Stomach (tissue), 9 donors: ENCODE measurements around the gene ERLIN1. TPM values are rescaled to one million over a fixed set of nuclear protein-coding genes. Genes with fewer than 3 reads are reported as not detected.

Experiments used
- DNase-seq, 2 donors: peaks; one replicate each; pipeline versions ENCODE4 v3.0.0 to v3.0.0-alpha.2; 2013 to 2019
- H3K27ac ChIP-seq, 5 donors: fragments of 200-600 bp in 4 of 5; sonication (generic) in 4 of 5; one replicate each; pipeline ENCODE4 v1.5.1; 2013 to 2019; ENCODE audit warnings: mild to moderate bottlenecking in 1 of 5, moderate library complexity in 1 of 5
- H3K27me3 ChIP-seq, 3 donors: fragments of 200-600 bp; sonication (generic); one replicate each; pipeline ENCODE4 v1.5.1; 2017 to 2019; ENCODE audit warnings: mixed run types in 1 of 3
- H3K36me3 ChIP-seq, 4 donors: fragments of 200-600 bp; sonication (generic); 1 replicate in 3 of 4; 2 replicates in 1 of 4; pipeline ENCODE4 v1.5.1; 2016 to 2019
- H3K4me1 ChIP-seq, 4 donors: fragments of 200-600 bp; sonication (generic); one replicate each; pipeline ENCODE4 v1.5.1; 2016 to 2019
- H3K4me3 ChIP-seq, 4 donors: fragments of 200-600 bp; sonication (generic) in 3 of 4; one replicate each; pipeline ENCODE4 v1.5.1; 2016 to 2019; ENCODE audit warnings: mild to moderate bottlenecking in 1 of 4
- H3K9me3 ChIP-seq, 4 donors: fragments of 200-600 bp; sonication (generic); one replicate each; pipeline ENCODE4 v1.5.1; 2016 to 2019
- EP300 ChIP-seq: sonication (generic); formaldehyde crosslinking; IDR thresholded peaks from one replicate; pipeline ENCODE4 v1.6.1; 2017; ENCODE audit warnings: antibody characterized with exemption
- POLR2A ChIP-seq, 4 donors: fragments of 450-650 bp; IDR thresholded peaks; one replicate each; pipeline ENCODE4 v1.6.1; 2016; ENCODE audit warnings: antibody characterized with exemption in 4 of 4, control low read depth in 2 of 4, mild to moderate bottlenecking in 1 of 4, moderate library complexity in 1 of 4
- POLR2AphosphoS5 ChIP-seq, 3 donors: sonication (generic); formaldehyde crosslinking; IDR thresholded peaks; one replicate each; pipeline ENCODE4 v1.6.1; 2016; ENCODE audit warnings: antibody characterized with exemption in 3 of 3
- WGBS, 5 donors: extraction: QIAGEN DNeasy Blood & Tissue Kit in 3 of 5; methylation state at CpG; one replicate each; pipeline versions ENCODE4 v1.1.5 to v1.1.7; 2013 to 2018; 5-methylcytosine and 5-hydroxymethylcytosine counted together
- intact Hi-C: fragments of 100-400 bp; cut with DNase I; formaldehyde crosslinking; loops from one replicate; pipeline ENCODE4 v1.15.1; 2023; ENCODE audit warnings: low total_unique reads
- polyA plus RNA-seq, 3 donors: library from polyadenylated mRNA; stranded (reverse); fragments of 200-250 nt; gene quantifications; one replicate each; pipeline ENCODE4 v1.2.3, GENCODE V29; 2013
- total RNA-seq, 5 donors: library from RNA; depleted of rRNA; stranded (reverse); fragments of >200 nt; gene quantifications; one replicate each; pipeline versions ENCODE4 v1.1.0 to v1.2.3, GENCODE V29; 2014 to 2016
- TF ChIP-seq, protein P1 (sequence below), 7 experiments: fragments of 450-650 bp in 4 of 7; fragments of 200-600 bp in 3 of 7; sonication (generic) in 3 of 7; IDR thresholded peaks; one replicate each; pipeline ENCODE4 v1.5.1; 2016 to 2019; ENCODE audit warnings: antibody characterized with exemption in 7 of 7, control low read depth in 2 of 7, mild to moderate bottlenecking in 1 of 7
- donor health status: healthy with polysubstance abuse.
- donor health status: Bipolar disorder and iron deficiency.
- donor health status: healthy.

The ERLIN1 gene
- total and polyA plus RNA-seq, 8 donors: 4.4 to 61.5 (median 9.4) TPM

DNA sequence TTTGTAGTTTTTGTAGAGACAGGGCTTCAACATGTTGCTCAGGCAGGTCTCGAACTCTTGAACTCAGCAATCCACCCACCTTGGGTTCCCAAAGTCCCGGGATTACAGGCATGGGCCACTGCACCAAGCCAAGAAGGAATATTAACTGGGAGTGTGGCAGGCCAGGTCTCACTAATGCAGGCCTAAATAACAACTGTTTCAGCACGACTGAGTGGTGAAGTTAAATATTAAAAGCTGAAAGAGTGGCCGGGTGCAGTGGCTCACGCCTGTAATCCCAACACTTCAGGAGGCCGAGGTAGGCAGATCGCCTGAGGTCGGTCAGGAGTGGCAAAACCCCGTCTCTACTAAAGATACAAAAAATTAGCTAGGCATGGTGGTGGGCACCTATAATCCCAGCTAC, 22.4 kb upstream of the ERLIN1 start:
- intact Hi-C loops: no loop called here
- H3K9me3 ChIP-seq: no peaks in the 10 kb centered on the region
- peaks cover 30 to 93% (median 93%) of the 10 kb centered on the region in 4 donors for H3K36me3 ChIP-seq
- no peak for DNase-seq
- H3K4me1 ChIP-seq: no peaks in the 10 kb centered on the region
- TF ChIP-seq, protein P1, sequence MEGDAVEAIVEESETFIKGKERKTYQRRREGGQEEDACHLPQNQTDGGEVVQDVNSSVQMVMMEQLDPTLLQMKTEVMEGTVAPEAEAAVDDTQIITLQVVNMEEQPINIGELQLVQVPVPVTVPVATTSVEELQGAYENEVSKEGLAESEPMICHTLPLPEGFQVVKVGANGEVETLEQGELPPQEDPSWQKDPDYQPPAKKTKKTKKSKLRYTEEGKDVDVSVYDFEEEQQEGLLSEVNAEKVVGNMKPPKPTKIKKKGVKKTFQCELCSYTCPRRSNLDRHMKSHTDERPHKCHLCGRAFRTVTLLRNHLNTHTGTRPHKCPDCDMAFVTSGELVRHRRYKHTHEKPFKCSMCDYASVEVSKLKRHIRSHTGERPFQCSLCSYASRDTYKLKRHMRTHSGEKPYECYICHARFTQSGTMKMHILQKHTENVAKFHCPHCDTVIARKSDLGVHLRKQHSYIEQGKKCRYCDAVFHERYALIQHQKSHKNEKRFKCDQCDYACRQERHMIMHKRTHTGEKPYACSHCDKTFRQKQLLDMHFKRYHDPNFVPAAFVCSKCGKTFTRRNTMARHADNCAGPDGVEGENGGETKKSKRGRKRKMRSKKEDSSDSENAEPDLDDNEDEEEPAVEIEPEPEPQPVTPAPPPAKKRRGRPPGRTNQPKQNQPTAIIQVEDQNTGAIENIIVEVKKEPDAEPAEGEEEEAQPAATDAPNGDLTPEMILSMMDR (IDR thresholded peaks at IDR 0.05): no peak
- TF ChIP-seq POLR2AphosphoS5 (IDR thresholded peaks at IDR 0.05) (no peak), EP300 (no peak), POLR2A (IDR thresholded peaks at IDR 0.05) (no peak)
- H3K4me3 ChIP-seq: no peak overlapping the region
- H3K27me3 ChIP-seq: no peaks in the 10 kb centered on the region
- 89 to 94% (median 92%) methylated on average over 9 of the region's 9 CpGs for WGBS, 5 donors
- H3K27ac ChIP-seq: no peak overlapping the region

DNA sequence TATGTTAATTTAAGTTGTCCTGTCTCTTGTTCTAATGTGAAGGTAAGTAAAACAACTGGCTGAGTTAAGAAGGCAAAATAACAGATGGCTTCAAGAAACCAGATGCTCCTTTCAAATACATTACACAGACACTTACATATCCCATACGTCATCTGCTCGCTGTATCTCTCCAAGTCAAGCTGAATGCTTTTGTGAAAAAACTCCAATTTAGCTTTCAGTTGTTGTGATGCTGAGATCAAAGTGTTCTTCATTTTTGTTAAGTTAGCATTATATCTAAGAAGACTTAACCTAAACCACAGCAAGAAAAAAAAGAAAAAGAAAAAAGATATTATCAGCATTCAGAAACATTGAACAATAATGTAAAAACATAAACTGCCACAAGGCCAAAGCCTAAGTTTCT, 18.5 kb upstream of the ERLIN1 start:
- DNase-seq: no peak
- H3K27ac ChIP-seq: no peak overlapping the region
- intact Hi-C loops: no loop called here
- no peak overlapping the region for H3K4me3 ChIP-seq
- peaks cover 45 to 97% (median 96%) of the 10 kb centered on the region in 4 donors for H3K36me3 ChIP-seq
- H3K27me3 ChIP-seq: no peaks in the 10 kb centered on the region
- TF ChIP-seq POLR2AphosphoS5 (IDR thresholded peaks at IDR 0.05) (no peak), POLR2A (IDR thresholded peaks at IDR 0.05) (no peak), EP300 (no peak)
- TF ChIP-seq, protein P1 (IDR thresholded peaks at IDR 0.05): no peak
- 94 to 97% (median 96%) methylated on average over 2 of the region's 2 CpGs for whole genome bisulfite sequencing, 5 donors
- no peaks in the 10 kb centered on the region for H3K4me1 ChIP-seq
- no peaks in the 10 kb centered on the region for H3K9me3 ChIP-seq

GRCh38 chr10:100201549-100201948, 15.7 kb upstream of the ERLIN1 start:
- no peak overlapping the region for H3K27ac ChIP-seq

DNA sequence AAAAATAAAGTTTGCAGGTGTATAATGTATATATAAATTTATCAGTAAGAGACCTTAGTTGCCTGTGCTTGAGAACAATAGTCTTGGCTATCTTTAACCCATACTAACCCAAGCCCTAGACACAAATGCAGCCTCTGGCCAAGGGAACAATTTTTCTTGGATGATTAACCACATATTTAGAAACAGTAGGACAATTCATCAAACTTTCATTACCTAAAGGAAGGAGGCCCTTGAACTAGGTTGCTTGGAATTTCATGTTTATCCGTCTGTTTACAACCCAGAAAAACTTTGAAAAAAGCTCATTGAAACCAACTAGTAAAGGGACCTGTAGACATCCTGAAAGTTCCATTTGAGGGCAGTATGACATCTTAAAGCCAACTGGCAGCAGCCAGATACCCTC, 8.9 kb upstream of the ERLIN1 start:
- Histone ChIP-seq H3K4me1 (no peaks in the 10 kb centered on the region), H3K4me3 (no peak overlapping the region), H3K9me3 (no peaks in the 10 kb centered on the region), H3K27me3 (no peaks in the 10 kb centered on the region), H3K36me3 (peaks cover 40 to 92% (median 90%) of the 10 kb centered on the region in 4 donors), H3K27ac (no peak overlapping the region)
- 81 to 93% (median 85%) methylated on average over 1 of the region's 1 CpG for whole genome bisulfite sequencing, 5 donors
- TF ChIP-seq POLR2AphosphoS5 (IDR thresholded peaks at IDR 0.05): no peak
- TF ChIP-seq, protein P1 (IDR thresholded peaks at IDR 0.05): no peak
- TF ChIP-seq POLR2A (IDR thresholded peaks at IDR 0.05): no peak
- TF ChIP-seq EP300: no peak
- DNase-seq: no peak
- intact Hi-C loops: no loop called here

More at GRCh38 chr10:100201549-100201948, 15.7 kb upstream of the ERLIN1 start:
- intact Hi-C loops: no loop called here
- peaks cover 42 to 99% (median 97%) of the 10 kb centered on the region in 4 donors for H3K36me3 ChIP-seq
- 95 to 99% (median 98%) methylated on average over 2 of the region's 2 CpGs for WGBS, 5 donors
- no peaks in the 10 kb centered on the region for H3K9me3 ChIP-seq
- TF ChIP-seq POLR2A (IDR thresholded peaks at IDR 0.05): no peak
- no peak for TF ChIP-seq POLR2AphosphoS5 (IDR thresholded peaks at IDR 0.05)
- TF ChIP-seq, protein P1 (IDR thresholded peaks at IDR 0.05): no peak
- TF ChIP-seq EP300: no peak
- no peaks in the 10 kb centered on the region for H3K27me3 ChIP-seq
- H3K4me1 ChIP-seq: no peaks in the 10 kb centered on the region
- no peak overlapping the region for H3K4me3 ChIP-seq
- DNase-seq: no peak
